ENCODE measurements around the gene MSLN.
A peak's percentile ranks its signal among the peaks of the same experiment; 100 is the strongest.
"Not testable (repeated sequence)": the region's sequence is repeated elsewhere in the genome, so short reads cannot be mapped to it uniquely, and the experiment has no call there.

MSLN gene

GRCh38 chr16:754121-754607, 6.4 kb upstream of the MSLN start:
- FAIRE-seq; DNase-seq (ENCODE audit: low spot score): not testable (repeated sequence)

- DNase-seq (ENCODE audit: low spot score) (no peak), FAIRE-seq (no peak)
Observed at GRCh38 chr16:754656-755055, 5.9 kb upstream of the MSLN start.

- DNase-seq (ENCODE audit: low spot score) (no peak), FAIRE-seq (no peak)
Observed at GRCh38 chr16:756428-756827, 4.1 kb upstream of the MSLN start.

- DNase-seq (ENCODE audit: low spot score) (no peak), FAIRE-seq (no peak)
Observed at GRCh38 chr16:759110-759910, 1.2 kb upstream of the MSLN start.

GRCh38 chr16:760065-760464, 469 bp upstream of the MSLN start:
- no peak for FAIRE-seq
- DNase-seq (ENCODE audit: low spot score), result no peak

- no peak for DNase-seq (ENCODE audit: low spot score)
- no peak for FAIRE-seq
Observed at GRCh38 chr16:761625-762513, 1.3 kb downstream of the MSLN start.

GRCh38 chr16:762595-763268, 2.2 kb downstream of the MSLN start:
- DNase-seq (ENCODE audit: low spot score) (no peak), FAIRE-seq (no peak)

GRCh38 chr16:763369-764183, 3.0 kb downstream of the MSLN start:
- DNase-seq (ENCODE audit: low spot score) (no peak), FAIRE-seq (peak; percentile 17)

- no peak for FAIRE-seq
- DNase-seq (ENCODE audit: low spot score), result no peak
Observed at GRCh38 chr16:764184-764750, 3.7 kb downstream of the MSLN start.

GRCh38 chr16:764848-765487, 4.4 kb downstream of the MSLN start:
- DNase-seq (ENCODE audit: low spot score) (no peak), FAIRE-seq (no peak)

GRCh38 chr16:765488-765865, 4.9 kb downstream of the MSLN start:
- no peak for FAIRE-seq
- no peak for DNase-seq (ENCODE audit: low spot score)

- no peak for FAIRE-seq
- no peak for DNase-seq (ENCODE audit: low spot score)
Observed at GRCh38 chr16:766008-766819, 5.7 kb downstream of the MSLN start.

GRCh38 chr16:766820-767640, 6.5 kb downstream of the MSLN start:
- FAIRE-seq (no peak), DNase-seq (ENCODE audit: low spot score) (no peak)

- FAIRE-seq, result no peak
Observed at GRCh38 chr16:767743-768235, 7.3 kb downstream of the MSLN start.

GRCh38 chr16:768428-768827, 7.9 kb downstream of the MSLN start:
- FAIRE-seq (no peak), DNase-seq (ENCODE audit: low spot score) (no peak)

More at GRCh38 chr16:767743-768235, 7.3 kb downstream of the MSLN start:
- DNase-seq (ENCODE audit: low spot score), result no peak

- no peak for FAIRE-seq
- no peak for DNase-seq (ENCODE audit: low spot score)
Observed at GRCh38 chr16:769184-769784, 8.8 kb downstream of the MSLN start.

- no peak for FAIRE-seq
- no peak for DNase-seq (ENCODE audit: low spot score)
Observed at GRCh38 chr16:769934-770333, 9.4 kb downstream of the MSLN start.

- no peak for DNase-seq (ENCODE audit: low spot score)
Observed at GRCh38 chr16:770411-770810, 9.9 kb downstream of the MSLN start.

More at GRCh38 chr16:770411-770810, 9.9 kb downstream of the MSLN start:
- no peak for FAIRE-seq

Data from urothelium cell line (cell line).